ENCODE measurements around the gene USP48.
A peak's percentile ranks its signal among the peaks of the same experiment; 100 is the strongest.

Gene USP48

DNA sequence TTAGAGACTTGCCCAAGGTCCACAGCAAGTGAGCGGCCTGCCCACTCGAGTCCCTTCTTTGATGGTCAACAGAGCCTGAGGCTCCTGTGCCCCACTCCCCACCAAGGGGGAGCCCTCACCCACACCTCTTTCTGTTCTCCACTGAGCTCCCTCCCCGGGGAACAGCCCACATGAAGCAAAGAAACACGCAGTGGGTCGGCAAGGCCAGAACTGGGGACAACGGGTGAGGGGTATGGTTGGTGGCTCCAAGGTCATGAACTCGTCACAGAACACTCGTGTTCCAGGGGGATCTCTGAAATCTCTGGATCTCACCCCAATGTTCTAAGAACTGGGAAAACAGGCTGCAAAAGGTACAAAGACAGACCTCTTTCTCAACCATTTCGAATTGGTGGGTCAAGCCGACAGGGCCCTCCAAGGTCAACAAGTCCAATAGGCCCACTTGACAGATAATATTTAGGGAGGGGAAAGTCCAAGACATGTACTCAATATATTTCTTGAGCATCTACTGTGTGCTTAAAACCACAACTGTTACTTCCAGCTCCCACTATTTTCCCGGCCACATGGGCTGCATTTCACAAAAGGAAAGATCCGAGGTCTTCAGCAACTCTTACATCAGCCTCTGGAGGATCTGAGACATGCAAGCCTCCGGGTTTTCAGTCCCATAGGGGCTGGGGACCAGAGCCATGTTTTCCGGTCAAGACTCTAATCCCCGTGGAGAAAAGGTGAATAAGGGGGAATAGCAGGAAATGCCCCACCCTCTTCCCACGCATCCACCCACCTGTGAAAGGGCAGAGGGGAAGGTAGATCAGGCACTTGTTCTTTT lies 112.7 kb downstream of the USP48 start:
- peaks cover 9% of the 10 kb centered on the region for H3K4me1 Mint-ChIP-seq
- H3K4me3 Mint-ChIP-seq, result no peak overlapping the region
- H3K9me3 Mint-ChIP-seq, result no peaks in the 10 kb centered on the region
- no peak for ATAC-seq
- peaks cover 32% of the 10 kb centered on the region for H3K27me3 Mint-ChIP-seq
- no peak for DNase-seq
- H3K27ac Mint-ChIP-seq, result no peak overlapping the region
- no peaks in the 10 kb centered on the region for H3K36me3 Mint-ChIP-seq (ENCODE audit: low read depth)

DNA sequence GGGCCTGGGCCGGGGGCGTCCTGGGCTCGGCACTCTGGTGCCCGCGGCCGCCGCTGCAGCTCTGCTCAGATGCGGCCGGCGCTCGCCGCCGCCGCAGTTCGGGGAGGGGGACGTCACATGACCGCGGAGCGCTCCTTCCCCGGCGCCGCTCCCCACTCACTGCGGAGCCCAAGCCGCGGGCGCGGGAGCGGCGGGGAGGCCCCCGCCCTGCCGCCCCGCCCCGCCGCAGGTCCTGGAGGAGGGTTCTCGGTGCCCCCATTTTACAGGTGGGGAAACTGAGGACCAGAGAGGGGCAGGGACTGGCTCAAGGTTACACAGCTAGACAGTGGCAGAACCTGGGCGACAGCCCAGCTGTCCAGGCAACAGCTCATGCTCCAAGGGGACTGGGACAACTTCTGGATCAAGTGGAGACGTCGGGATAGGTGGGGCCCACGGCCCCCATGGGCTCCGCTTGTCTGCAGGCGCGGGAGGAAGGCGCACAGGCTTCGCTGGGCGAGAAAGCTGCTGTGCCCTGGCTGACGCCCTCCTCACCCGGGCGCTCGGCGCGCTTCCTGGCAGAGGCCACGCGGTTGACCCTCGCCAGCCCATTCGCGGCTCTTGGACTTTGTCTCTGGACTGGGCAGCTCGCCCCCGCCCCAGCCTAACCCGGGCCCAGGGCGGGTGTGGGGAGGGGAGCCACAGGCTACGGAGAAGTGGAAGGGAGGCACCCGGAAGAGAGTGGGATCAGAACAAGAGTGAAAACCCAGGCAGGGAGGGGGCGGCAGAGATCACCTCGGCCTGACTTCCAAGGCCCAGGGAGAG lies 113.5 kb downstream of the USP48 start, which contains the start of gene RAP1GAP:
Gene RAP1GAP (minus strand): TSS at position 100 of the 801 bp plus-strand sequence. CDS start 49,325 bp downstream, outside the sequence.
- Mint-ChIP-seq H3K4me3 (peak within 1 kb of the TSS; percentile 50), H3K27me3 (peaks cover 40% of the 10 kb centered on the region), H3K27ac (no peak within 1 kb of the TSS), H3K9me3 (no peaks in the 10 kb centered on the region), H3K36me3 (ENCODE audit: low read depth) (no peaks in the 10 kb centered on the region), H3K4me1 (peaks cover 9% of the 10 kb centered on the region)
- peak; percentile 45 for ATAC-seq
- peak; percentile 29 for DNase-seq

DNA sequence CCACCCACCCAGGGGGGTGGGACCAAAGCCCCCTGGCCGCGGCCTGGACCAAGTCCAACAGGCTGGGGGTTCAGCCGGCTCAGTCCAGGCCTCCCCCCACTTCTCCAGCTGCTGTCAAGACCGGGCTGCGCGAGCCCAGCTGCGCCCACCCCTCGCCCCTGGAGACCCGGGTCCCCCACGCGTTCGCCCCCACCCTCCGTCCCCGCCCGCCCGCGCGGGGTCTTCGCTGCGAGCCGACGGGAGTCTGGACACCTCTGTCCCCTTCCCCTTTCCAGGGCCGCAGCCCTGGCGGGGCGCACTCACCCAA lies 114.0 kb downstream of the USP48 start:
- Mint-ChIP-seq H3K36me3 (ENCODE audit: low read depth) (no peaks in the 10 kb centered on the region), H3K4me1 (peaks cover 9% of the 10 kb centered on the region), H3K27ac (no peak overlapping the region), H3K4me3 (no peak overlapping the region), H3K27me3 (peaks cover 45% of the 10 kb centered on the region), H3K9me3 (no peaks in the 10 kb centered on the region)
- ATAC-seq (no peak), DNase-seq (no peak)

DNA sequence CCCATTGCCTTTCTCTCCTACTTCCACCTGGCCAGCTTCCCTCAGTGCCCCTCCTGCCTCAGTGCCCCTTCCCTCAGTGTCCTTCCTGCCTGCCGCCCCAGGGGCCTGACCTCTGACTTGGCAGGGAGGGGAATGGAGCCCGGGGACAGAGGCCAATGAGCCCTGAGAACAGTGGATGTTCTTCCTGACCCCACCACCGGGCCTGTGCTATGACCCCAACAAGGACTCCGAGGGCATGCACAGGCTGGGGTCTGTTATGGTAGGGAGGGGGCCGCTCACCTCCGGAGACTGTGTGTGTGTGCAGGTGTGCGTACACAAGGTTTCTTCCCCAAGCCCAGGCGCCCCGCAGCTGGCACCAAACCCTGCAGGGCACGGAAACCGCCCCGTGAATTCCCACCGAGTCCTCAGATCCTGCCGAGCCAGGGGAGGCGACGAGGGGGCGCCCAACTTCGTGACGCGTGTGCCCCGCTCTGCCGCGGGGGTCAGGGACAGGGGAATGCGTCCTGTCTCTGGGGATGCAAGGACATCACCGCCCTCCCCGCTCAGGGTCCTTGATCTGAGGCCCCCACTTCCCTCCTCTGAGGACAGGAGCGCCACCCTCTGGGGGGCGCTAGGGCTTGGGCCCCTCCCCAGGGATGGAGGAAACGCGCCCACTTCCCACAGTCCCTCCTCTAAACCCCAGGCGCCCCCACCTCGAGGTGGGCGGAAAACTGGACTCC lies 114.6 kb downstream of the USP48 start:
- Mint-ChIP-seq H3K27me3 (peaks cover 48% of the 10 kb centered on the region), H3K36me3 (ENCODE audit: low read depth) (no peaks in the 10 kb centered on the region), H3K27ac (no peak overlapping the region), H3K4me1 (peaks cover 9% of the 10 kb centered on the region), H3K4me3 (no peak overlapping the region), H3K9me3 (no peaks in the 10 kb centered on the region)
- ATAC-seq (no peak), DNase-seq (no peak)

DNA sequence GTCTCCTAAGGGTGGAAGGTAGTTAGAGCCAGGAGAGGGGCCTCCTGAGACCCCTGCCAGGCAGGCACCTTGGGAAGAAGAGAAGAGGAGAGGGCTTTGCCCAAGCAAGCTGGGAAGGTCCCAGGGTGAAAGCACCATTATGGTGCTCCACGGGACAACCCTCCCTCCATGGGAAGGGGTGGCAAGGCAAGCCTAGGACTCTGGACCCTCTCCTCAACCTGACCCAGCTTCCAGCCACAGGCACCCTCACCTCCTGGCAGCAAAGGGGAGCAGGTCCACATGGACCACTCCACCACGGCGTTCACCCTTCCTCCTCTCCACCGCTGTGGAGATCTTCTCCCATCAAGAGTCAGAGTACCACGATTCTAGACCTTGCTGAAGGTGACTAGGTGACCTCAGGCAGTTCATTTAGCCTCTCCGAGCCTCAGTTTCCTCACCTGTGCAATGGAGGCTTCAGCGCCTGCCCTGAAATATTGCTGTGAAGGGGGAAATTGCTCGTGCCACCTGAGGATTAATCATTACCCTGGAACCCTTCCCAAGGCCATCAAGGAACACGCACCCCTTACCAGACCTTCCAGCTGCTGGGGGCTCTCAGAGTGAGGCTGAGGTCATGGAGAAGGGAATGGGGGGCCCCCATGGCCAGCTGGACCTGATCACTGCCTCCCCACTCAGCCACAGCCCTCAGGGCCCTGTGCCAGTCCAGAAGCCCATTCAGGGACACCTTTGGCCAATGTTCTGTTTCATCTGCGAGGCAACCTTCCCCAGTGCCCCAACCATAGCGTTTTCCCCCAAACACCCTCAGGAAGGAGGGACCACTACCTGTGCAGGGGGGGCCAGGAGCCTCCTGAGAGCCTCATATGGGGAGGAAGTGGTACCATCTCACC lies 115.4 kb downstream of the USP48 start:
- no peaks in the 10 kb centered on the region for H3K9me3 Mint-ChIP-seq
- no peak overlapping the region for H3K4me3 Mint-ChIP-seq
- H3K27ac Mint-ChIP-seq, result no peak overlapping the region
- no peaks in the 10 kb centered on the region for H3K36me3 Mint-ChIP-seq (ENCODE audit: low read depth)
- ATAC-seq (no peak), DNase-seq (no peak)
- H3K4me1 Mint-ChIP-seq, result peaks cover 9% of the 10 kb centered on the region
- H3K27me3 Mint-ChIP-seq, result peaks cover 48% of the 10 kb centered on the region

DNA sequence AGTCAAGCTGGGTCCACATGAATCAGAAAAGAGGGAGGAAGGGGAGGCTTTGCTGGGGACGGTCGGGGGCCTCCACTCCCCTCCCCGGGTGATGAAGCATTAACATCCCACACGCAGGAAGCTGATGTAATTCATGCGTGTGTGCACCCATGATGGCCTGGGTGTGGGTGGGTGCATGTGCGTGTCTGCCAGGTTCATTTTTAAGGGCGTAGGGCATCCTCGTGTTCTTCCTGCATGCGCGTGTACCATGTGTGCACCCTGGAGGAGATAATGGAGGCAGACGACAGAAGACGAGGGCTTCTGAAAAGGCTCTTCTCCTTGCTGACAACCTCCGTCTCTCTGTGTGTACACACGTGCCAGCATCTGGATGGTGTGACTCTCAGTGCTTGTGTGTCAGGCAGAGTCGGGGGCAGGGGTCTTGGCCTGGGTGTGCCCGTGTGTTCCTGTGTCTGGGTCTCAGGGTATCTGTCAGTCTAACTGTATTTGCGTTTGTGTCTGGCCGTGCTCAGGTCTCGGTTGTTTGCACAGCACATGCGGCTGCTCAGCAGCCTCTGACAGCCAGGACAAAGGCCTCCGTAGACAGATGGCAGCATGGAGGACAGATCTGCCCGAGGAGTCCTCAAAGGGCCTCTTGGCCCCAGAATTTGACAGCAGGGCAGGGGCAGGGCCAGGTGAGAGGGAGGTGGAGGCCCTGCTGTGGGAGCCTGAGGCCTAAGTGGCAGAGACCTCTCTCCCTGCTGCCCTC lies 116.2 kb downstream of the USP48 start:
- H3K36me3 Mint-ChIP-seq (ENCODE audit: low read depth), result no peaks in the 10 kb centered on the region
- H3K27ac Mint-ChIP-seq, result no peak overlapping the region
- H3K4me3 Mint-ChIP-seq, result no peak overlapping the region
- peaks cover 9% of the 10 kb centered on the region for H3K4me1 Mint-ChIP-seq
- peak; percentile 3 for ATAC-seq
- H3K27me3 Mint-ChIP-seq, result peaks cover 48% of the 10 kb centered on the region
- DNase-seq, result no peak
- no peaks in the 10 kb centered on the region for H3K9me3 Mint-ChIP-seq

DNA sequence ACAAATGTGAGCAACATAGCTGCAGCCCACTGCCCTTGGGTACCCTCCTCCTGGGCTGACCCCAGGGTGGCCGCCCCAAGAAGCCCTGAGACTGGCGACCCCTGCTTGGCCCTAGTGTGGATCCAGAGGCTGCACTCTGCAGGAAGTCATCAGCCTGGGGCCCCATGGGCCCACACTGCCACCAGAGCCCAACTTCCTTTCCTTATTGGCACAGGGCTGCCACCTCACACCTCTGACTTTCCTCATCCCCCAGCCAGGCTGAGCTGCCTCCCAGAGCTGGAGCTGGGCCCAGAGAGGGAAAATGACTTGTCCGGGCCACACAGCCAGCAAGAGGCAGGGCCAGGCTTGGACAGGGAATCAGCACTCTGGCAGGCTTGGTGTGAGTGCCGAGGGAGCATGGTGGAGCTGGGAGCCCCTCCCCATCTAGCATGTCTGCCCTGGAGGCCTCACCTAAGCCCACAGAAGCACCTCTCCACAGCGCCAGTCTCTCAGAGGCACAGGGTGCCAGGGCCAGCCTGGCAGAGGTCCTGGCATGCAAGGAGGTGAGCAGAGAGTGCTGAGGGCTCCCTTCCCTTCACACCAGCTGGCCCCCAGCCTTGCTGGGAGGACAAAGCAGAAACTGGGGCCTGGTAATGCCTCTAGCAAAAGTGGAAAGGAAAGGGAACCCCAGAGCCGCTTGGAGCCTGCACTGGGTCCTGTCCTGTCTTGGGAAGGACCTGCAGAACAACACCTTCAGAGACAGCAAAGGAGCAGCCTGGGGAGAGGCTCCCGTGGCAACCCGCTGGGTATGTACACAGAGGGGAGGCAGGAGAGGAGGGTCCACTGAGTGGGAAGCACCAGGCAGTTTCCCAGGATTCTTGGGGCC lies 117.0 kb downstream of the USP48 start:
- ATAC-seq, result no peak
- Mint-ChIP-seq H3K9me3 (no peaks in the 10 kb centered on the region), H3K27me3 (peaks cover 54% of the 10 kb centered on the region), H3K4me3 (no peak overlapping the region), H3K27ac (no peak overlapping the region), H3K4me1 (peaks cover 9% of the 10 kb centered on the region), H3K36me3 (ENCODE audit: low read depth) (no peaks in the 10 kb centered on the region)
- no peak for DNase-seq

DNA sequence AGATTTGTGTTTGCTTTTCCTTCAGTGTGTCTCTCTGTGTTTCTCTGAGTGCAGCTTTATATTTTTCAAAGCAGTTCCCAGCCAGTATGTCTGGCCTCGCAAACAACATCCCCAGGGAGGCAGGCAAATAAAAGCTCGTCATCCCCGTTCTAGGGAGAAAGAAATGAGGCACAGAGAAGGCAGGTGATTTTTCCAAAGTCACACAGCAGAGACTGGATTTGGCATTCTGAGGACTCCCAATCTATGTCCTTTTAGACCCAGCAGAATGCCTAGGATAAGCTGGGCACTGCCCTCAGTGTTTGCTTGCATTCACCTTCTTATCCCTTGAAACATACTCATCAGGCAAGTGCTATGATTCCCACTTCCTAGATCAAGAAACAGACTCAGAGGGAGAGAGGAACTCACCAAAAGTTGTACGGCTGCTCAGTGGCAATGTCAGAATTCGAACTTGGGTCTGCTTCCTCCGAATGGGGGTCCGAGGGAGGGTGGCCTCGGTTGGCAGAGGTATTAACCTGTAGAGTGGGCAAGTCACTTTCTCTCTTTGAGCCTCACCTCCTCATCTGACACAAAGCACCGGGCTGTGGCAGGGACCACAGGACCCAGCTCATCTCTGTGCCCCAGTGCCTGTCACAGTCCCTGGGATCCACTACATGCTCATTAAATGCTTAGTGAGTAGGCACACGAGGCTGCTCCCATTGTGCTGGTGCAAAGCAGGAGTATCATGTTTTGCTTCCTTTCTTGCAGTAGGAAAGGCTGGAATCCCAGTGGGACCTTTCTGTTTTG lies 118.0 kb downstream of the USP48 start:
- peaks cover 52% of the 10 kb centered on the region for H3K27me3 Mint-ChIP-seq
- H3K4me3 Mint-ChIP-seq, result no peak overlapping the region
- ATAC-seq (no peak), DNase-seq (no peak)
- H3K9me3 Mint-ChIP-seq, result no peaks in the 10 kb centered on the region
- no peaks in the 10 kb centered on the region for H3K36me3 Mint-ChIP-seq (ENCODE audit: low read depth)
- H3K27ac Mint-ChIP-seq, result no peak overlapping the region
- H3K4me1 Mint-ChIP-seq, result peaks cover 9% of the 10 kb centered on the region

DNA sequence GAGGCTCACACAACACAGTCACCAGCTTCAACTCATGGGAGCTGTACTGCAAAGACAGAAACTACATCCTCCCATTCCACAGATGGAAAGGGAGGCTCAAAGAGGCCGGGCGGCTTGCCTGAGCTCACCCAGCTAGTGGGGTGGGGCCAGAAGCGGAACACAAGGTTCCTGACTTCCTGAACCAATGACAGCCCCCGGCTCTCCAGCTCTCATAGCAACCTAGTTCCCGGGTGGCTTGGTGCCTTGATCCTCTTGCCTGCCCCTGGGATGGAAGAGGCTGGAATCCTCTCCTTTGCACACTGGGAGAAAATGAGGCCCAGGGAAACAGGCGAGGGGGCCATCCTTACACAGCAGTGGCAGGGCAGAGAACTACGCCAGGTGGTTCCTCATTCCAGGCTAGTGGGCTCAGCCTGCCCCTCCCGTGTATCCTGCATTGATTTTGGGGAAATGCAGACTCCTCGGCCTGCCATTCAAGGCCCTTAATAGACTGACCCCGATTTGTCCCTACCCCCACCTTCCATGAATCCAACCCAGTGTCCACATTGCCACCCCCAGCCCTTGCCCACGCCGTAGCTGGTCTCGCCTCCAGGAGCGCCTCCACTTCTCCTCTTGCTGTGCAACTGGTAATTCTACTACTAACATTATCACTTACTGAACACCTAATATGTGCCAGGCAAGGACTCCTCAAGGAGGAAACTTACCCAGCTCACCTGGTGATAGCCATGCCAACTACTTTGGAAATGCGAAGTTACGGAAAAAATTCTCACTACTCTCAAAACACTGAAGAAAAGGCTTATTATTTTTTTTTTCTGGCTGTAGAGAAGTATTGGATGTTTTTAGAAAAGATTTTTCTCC lies 118.8 kb downstream of the USP48 start:
- Mint-ChIP-seq H3K27ac (no peak overlapping the region), H3K4me1 (peaks cover 6% of the 10 kb centered on the region), H3K9me3 (no peaks in the 10 kb centered on the region), H3K4me3 (no peak overlapping the region), H3K27me3 (peaks cover 50% of the 10 kb centered on the region), H3K36me3 (ENCODE audit: low read depth) (no peaks in the 10 kb centered on the region)
- DNase-seq (no peak), ATAC-seq (no peak)

DNA sequence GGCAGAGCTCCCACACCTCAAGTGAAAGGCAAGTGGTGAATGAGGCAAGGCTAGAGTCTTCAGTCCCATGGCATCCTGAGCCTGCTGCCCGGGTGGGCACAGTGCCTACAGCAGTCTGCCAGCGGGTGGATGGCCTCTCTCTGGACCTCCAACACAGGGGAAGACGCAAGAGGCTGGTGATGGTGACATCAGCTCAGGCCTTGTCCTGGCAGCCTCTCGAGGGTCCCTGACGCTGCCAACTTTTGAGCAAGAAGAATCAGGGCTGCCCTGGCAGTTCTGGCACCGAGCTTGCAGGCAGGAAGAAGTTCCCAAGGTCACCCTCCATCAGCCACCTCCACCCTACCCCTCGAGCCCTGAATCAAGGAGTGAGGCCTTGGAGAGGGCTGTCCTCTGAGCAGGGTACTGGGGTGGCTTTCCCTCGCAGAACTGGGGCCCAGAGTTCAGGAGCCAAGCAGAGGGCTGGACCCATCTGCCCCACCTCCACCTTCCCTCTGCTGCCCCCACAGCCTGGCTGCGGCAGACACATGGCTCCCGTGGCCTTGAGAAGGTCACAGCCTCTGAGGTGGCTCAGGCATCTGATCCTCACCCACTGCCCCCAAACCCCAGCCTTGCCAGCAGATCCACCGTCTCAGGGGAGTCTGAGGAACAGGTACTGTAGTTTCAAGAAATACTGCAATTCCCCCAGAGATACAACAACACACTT lies 119.5 kb downstream of the USP48 start:
- Mint-ChIP-seq H3K4me3 (no peak overlapping the region), H3K4me1 (peaks cover 6% of the 10 kb centered on the region), H3K27me3 (peaks cover 50% of the 10 kb centered on the region)

More for the DNA sequence above, 119.5 kb downstream of the USP48 start:
- no peak overlapping the region for H3K27ac Mint-ChIP-seq
- DNase-seq (no peak), ATAC-seq (no peak)
- H3K36me3 Mint-ChIP-seq (ENCODE audit: low read depth), result no peaks in the 10 kb centered on the region
- no peaks in the 10 kb centered on the region for H3K9me3 Mint-ChIP-seq

Data from activated naive CD8-positive, alpha-beta T cell treated with anti-CD3 and anti-CD28 coated beads, Interleukin-2, amount 50 U/mL, for 24 hours (primary cell).